Measurements from ENCODE around the gene COL5A1.

GRCh38 chr9:134683714-134684374, 42.2 kb downstream of the COL5A1 start:
- no peak for TF ChIP-seq EZH2phosphoT487 (IDR thresholded peaks at IDR 0.05)
- TF ChIP-seq CTCF (IDR thresholded peaks at IDR 0.05) = no peak
- TF ChIP-seq EZH2 (IDR thresholded peaks at IDR 0.05) = no peak
